ENCODE measurements around the gene GLT6D1.

The GLT6D1 gene

DNA sequence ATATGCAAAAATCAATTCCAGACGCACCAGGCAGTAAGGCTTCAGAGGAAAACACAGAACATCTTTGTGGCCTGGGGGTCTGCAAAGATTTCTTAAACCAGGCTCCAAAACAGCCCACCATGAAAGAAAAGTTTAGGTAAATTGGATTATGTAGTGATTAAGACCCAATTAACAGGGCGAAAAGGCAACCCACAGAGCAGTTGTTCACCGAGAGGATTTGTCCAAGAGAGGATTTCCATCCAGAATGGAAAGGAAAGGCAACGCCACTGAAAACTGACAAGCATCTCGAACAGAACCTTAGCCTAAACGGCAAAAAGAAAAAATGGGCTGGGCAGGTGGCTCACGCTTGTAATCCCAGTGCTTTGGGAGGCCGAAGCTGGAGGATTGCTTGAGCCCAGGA, 37.4 kb downstream of the GLT6D1 start:
- DNase-seq, result no peak

DNA sequence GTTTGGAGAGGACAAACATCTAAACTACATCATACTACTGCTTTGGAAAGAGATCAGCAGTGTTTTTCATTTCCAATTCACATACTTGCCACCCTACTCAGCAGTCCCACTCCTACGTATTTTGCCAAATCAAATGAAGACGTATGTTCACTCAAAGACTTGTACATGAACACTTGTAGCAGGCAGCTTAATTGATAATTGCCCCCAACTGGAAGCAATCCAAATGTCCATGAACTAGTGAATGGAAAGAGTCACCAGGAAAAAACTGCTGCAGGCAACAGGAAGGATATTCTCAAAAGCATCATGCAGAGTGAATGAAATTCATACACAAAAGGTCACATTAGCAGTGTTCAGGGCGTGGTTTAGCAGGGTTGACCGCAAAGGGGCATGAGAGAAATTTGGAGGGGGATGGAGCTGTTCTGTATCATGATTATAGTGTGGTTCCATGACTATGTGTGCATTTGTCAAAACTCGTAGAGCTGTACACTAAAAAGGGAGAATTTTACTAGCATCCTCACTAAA, 39.0 kb downstream of the GLT6D1 start:
- TF ChIP-seq GATA1 (IDR thresholded peaks at IDR 0.05; ENCODE audit: low read depth, low read length) (no peak), POLR2A (IDR thresholded peaks at IDR 0.05; ENCODE audit: low read length) (no peak)
- no peak for DNase-seq

More for the DNA sequence above, 37.4 kb downstream of the GLT6D1 start:
- TF ChIP-seq POLR2A (IDR thresholded peaks at IDR 0.05; ENCODE audit: low read length), result no peak
- TF ChIP-seq GATA1 (IDR thresholded peaks at IDR 0.05; ENCODE audit: low read depth, low read length), result no peak

DNA sequence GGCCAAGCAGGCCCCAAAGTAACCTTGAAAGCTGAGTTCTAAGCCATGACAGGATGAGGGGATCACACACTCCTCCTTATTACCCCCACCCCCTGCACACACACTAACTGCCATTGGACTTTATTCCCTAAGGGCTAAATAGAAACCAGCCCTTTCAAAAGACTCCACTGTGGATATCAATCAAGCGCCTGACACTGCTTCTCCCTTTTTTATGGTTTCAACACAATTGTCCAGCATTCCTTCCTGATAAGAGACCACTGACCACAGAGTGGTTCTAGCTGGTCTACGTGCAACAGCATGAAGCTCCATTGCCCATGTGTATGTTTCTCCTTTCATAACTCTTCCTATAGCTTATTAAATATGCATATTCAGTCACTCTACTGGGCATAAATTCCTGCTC, 43.1 kb downstream of the GLT6D1 start:
- TF ChIP-seq POLR2A (IDR thresholded peaks at IDR 0.05; ENCODE audit: low read length), result no peak
- TF ChIP-seq GATA1 (IDR thresholded peaks at IDR 0.05; ENCODE audit: low read depth, low read length), result no peak
- no peak for DNase-seq

DNA sequence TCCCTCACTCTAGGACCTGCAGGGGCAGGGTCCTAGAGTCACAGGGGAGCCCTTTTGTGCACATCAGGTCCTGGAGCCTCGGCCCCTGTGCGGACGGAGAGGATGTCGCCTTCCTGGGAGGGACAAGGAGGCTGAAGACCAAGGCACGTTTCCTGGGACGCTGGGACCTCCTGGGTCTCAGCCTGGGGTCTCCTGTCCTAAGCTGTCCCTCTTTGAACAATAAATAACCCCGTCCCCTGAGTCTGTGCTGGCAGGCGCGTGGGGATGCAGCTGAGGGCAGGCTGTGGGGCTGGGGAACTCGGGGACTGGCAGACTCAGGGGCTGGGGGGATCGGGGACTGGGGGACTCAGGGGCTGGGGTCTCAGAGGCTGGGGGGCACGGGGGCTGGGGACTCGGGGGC, 46.7 kb downstream of the GLT6D1 start:
- TF ChIP-seq POLR2A (IDR thresholded peaks at IDR 0.05; ENCODE audit: low read length), result no peak
- no peak for TF ChIP-seq GATA1 (IDR thresholded peaks at IDR 0.05; ENCODE audit: low read depth, low read length)
- no peak for DNase-seq

DNA sequence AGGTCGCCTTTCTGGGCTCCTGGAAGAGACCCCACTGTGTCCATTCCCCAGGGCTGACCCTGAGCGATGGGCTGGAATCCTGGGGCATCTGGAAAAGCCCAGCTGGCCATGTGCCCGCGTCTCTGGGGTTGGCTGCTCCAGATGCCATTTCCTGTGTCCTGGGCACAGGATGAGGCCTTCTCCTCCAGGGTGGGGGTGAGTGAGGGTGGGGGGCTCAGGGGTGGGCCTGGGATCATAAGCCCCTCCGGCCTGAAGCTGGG, 47.1 kb downstream of the GLT6D1 start:
- no peak for DNase-seq

DNA sequence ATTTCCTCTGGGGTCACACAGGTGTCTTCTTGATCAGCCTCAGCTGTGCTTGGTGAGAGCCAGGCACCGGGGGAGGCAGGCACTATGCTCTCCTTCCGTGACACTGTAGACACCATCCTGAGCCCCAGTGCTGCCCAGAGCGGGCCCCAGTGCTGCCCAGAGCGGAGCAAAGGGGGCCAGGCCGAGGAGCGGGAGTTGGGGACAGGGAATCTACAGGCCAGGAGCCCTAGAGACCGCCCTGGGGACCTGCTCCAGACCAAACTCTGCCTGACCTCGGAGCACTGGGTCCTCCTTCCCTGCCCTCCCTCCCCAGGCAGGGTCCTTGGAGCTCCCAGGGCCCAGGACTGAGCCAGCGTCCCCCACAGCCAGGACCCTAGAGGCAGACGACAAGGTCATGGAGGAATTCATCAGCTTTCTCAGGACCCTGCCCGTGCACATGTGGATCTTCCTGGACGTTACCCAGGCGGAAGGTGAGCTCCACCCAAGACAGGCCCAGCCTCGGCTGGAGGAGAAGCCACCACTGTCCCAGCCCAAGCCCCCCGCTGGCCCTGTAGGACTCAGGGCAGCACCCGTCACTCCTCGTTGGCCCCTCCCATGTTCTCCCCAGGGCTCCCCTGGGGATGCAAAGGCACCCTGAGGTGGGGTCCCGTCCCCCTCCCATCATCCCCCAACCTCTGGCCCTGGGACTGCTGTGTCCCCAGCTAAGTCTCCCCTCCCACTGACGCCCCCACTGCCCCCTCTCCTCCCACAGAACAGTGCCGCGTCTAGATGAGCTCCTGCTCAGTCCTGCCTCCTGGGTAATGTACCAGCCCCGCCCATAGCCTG, 47.6 kb downstream of the GLT6D1 start:
- DNase-seq, result no peak
- TF ChIP-seq GATA1 (IDR thresholded peaks at IDR 0.05; ENCODE audit: low read depth, low read length), result no peak
- TF ChIP-seq POLR2A (IDR thresholded peaks at IDR 0.05; ENCODE audit: low read length), result no peak

More for the DNA sequence above, 47.1 kb downstream of the GLT6D1 start:
- no peak for TF ChIP-seq GATA1 (IDR thresholded peaks at IDR 0.05; ENCODE audit: low read depth, low read length)
- TF ChIP-seq POLR2A (IDR thresholded peaks at IDR 0.05; ENCODE audit: low read length), result no peak

DNA sequence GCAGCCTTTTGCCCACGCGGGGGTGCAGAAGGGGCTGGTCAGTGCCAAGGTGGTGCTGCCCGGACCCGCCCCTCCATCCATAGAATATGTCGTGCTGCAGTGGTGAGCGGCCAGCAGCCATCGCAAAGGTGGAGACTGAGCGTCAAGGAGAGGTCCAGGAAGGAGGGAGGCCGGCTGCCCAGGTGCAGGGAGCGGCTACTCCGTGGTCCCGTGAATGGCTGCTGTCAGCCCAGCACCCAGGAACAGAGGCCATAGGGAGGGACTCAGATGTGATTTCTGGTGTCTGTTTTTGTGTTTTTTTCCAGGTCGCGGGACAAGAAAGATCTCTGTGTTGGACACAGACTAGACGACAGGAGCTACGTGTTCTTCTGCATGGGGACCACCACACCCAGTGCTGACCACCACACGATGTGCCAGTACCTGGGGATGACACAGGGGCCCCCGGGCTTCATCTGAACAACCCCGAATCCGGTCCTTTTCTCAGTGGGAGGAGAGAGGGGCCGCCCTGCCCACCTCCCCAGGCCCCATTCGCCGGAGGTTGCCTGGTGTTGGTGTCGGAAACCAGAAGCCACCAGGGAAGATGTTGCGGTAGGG, 48.8 kb downstream of the GLT6D1 start:
- TF ChIP-seq POLR2A (IDR thresholded peaks at IDR 0.05; ENCODE audit: low read length), result no peak
- TF ChIP-seq GATA1 (IDR thresholded peaks at IDR 0.05; ENCODE audit: low read depth, low read length), result no peak
- no peak for DNase-seq

DNA sequence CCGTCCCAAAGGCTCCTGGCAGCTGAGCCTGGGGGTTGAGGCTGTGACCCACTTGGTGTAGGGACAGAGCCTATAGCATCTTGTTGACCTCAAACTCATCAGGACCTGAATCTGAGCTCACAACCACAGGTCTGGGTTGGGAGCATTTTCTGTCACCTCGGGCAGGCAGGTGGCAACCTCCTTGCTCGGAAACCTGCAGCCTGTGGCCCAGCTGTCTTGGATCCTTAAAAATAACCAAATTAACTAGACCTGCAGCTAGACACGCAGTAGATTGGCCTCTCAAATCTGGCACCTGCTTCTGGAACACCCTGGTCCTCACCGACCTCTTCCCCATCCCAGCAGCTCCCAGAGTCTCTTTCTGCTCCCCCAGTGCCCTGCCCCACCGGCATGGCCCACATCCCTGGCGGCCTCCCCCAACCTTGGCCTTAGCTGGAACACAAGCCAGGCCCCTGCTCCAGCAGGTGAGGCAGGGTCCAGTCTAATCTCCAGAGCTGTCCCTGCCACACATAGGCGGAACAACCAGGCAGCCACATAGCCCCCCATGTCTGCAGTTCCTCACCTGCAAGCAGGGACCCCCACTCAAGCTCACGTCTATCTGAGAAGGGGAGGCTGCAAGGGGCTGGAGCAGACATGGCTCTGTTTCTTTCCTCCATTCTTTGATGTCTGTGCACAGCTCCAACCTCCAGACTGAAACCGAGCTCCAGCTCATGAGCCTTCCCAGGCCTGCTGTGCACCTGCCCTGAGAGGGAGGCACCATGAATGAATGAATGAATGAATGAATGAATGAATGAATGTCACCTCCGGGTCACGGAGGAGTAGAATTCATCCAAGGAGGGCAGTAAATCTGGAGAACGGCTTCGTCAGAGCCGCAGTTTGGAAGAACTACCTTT, 49.5 kb downstream of the GLT6D1 start:
- no peak for DNase-seq
- TF ChIP-seq POLR2A (IDR thresholded peaks at IDR 0.05; ENCODE audit: low read length), result no peak

DNA sequence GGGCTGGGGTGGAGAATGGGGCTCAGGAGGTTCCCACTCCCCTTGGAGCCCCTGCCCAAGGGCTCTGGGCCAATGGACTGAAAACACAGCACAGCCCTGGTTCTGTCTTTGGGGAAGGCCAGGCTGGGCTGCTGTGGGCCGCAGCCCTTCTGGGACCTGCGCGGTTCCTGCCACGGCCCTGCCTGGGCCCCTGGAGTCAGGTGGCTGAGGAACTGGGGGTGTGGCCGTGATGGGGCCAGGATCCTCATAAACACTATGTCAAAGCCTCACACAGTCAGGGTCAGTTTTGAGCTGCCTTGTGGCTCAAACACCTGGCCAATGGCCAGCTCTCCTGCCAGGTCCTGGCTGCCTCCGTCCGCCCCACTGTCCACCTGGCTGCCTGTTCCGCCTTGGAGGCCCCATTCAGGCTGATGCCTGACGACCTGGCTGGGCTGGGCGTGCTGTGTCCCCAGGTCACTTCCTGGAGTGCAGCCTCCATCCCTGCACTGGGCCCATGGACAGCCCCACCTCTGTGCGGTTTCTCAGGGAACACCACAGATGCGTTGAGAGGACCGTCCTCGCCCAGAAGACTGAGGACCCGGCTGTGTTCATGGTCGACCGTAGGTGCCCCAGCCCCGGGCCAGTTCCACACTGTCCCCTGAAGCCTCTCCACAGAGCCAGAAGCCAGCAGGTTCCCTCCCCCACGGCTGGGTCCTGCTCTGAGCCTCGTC, 50.3 kb downstream of the GLT6D1 start:
- no peak for DNase-seq
- TF ChIP-seq GATA1 (IDR thresholded peaks at IDR 0.05; ENCODE audit: low read depth, low read length) (no peak), POLR2A (IDR thresholded peaks at IDR 0.05; ENCODE audit: low read length) (no peak)

DNA sequence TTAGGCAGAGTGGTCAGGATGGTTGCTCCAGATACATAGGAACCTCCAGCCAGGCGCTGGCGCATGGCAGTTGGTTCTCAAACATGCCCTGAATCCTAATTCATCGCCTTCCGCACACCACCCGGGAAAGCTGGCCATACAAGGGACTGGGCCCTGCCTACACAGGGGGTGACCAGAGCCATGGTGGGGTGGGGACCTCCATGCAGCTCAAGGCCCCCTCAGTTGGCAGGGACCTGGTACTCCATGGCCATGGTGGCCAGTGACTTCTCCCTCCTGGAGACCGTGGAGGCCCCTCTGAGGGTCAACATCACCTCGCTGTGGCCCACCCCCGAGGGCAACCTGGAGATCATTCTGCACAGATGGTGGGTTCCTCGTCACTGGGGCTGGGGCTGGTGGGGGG, 51.0 kb downstream of the GLT6D1 start:
- DNase-seq, result no peak
- TF ChIP-seq GATA1 (IDR thresholded peaks at IDR 0.05; ENCODE audit: low read depth, low read length), result no peak
- TF ChIP-seq POLR2A (IDR thresholded peaks at IDR 0.05; ENCODE audit: low read length), result no peak

DNA sequence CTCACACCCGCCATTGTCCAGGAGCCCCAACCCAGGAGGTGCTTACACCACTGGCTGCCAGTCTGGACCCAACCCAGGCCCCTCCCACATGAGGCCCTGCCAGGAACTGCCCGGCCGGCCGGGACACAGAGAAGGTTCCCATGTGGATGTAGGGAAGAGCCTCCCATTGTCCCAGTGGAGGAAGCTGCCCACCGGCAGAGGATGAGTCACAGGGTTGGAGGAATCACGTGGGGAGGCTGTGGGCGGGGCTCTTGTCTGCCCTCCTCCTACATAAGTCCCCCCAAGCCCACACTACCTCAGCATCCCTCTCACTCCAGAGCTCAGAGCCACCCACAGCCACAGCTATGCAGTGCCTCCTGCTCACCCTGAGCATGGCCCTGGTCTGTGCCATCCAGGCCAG, 51.7 kb downstream of the GLT6D1 start:
- TF ChIP-seq POLR2A (IDR thresholded peaks at IDR 0.05; ENCODE audit: low read length), result no peak
- DNase-seq, result no peak

DNA sequence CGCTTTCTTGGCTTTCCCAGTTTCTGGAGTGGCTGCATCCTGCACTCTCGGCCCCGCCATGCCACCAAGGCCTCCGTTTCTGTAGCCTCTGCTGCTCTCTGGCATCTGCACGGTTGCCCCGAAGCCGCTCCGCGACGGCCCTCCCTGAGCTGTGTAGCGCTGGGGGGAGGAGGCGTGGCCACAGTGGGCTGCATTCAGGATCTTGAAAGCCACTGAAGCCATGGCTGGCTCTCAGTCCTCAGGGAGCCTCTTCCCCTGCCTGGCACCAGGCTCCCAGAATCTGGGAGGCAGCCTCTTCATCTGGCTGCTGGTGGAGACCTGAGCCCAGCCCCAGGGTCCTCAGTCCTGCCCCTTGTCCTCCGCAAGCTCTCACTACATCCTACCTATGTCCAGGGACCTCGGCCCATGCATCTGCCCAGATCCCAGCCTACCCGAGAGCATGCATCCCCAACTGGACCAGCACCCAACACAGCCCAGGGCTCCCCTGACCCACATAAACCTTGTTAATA, 52.7 kb downstream of the GLT6D1 start:
- TF ChIP-seq POLR2A (IDR thresholded peaks at IDR 0.05; ENCODE audit: low read length) (no peak), GATA1 (IDR thresholded peaks at IDR 0.05; ENCODE audit: low read depth, low read length) (no peak)
- DNase-seq, result no peak

DNA sequence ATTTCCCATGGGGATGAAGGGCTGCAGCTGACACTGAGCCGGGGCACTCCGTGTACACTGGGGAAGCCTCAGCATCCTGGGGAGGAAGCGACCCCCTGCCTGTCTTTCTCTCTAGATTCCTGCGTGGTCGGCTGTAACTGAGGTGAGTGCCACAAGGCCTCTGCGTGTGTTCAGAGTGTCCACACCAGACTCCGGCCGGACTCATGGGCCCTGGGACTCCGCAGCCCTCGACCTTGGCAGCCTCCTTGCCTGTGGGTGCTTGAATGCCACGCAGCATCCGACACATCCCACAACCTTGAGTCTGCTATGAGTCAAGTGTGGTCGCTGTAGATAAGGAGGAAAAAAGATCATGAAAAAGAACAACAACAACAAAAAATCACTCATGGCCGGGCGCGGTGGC, 54.4 kb downstream of the GLT6D1 start:
- TF ChIP-seq POLR2A (IDR thresholded peaks at IDR 0.05; ENCODE audit: low read length), result no peak
- no peak for TF ChIP-seq GATA1 (IDR thresholded peaks at IDR 0.05; ENCODE audit: low read depth, low read length)
- DNase-seq, result no peak

DNA sequence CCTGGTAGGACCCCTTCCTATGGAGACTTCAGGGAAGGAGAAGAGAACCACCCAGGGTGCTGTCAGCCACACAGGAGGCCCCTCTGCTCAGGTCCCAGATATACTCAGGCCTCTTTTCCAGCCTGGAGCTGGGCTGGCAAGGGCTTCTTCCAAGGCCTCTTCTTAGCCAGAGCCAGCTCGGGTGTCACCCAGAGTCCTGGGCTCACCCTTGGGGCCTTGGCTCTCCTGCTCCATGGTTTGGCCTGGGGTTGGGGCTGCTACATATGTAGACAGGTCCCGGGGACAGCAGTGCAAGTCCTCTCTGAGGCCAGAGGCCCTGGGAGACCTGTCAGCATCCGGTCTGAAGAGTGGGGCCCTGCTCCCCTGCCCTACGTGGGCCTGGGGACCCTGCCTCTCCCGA, 55.0 kb downstream of the GLT6D1 start:
- TF ChIP-seq POLR2A (IDR thresholded peaks at IDR 0.05; ENCODE audit: low read length) (no peak), GATA1 (IDR thresholded peaks at IDR 0.05; ENCODE audit: low read depth, low read length) (no peak)
- DNase-seq, result no peak
